IMR-90 (cell line): Measurements from ENCODE around the gene VASN. TPM values are rescaled to one million over a fixed set of nuclear protein-coding genes. Genes with fewer than 3 reads are reported as not detected.

Source experiments
- CHD1 ChIP-seq: IDR thresholded peaks from 2 replicates; pipeline ENCODE4 v1.6.1; 2012; ENCODE audit warnings: low read depth, low read length, improper control_type of control experiment
- MAZ ChIP-seq: IDR thresholded peaks from 2 replicates; pipeline ENCODE4 v1.6.1; 2012; ENCODE audit warnings: low read depth, mild to moderate bottlenecking, low read length, improper control_type of control experiment, moderate library complexity, borderline replicate concordance
- polyA plus RNA-seq, 3 experiments: library from polyadenylated mRNA; depleted of rRNA; stranded (reverse); fragments of >200 nt; gene quantifications; 2 replicates each; pipeline ENCODE4 v1.2.3, GENCODE V29; 2012; ENCODE audit warnings: low replicate concordance in 1 of 3
- total RNA-seq: library from RNA; depleted of rRNA; stranded (reverse); fragments of >200 nt; gene quantifications from 2 replicates; pipeline ENCODE4 v1.2.3, GENCODE V29; 2012

VASN gene
- total and polyA plus RNA-seq, 2 of the 4 experiments (the other 2 are of a cell fraction) = 9.3 to 87.2 TPM

DNA sequence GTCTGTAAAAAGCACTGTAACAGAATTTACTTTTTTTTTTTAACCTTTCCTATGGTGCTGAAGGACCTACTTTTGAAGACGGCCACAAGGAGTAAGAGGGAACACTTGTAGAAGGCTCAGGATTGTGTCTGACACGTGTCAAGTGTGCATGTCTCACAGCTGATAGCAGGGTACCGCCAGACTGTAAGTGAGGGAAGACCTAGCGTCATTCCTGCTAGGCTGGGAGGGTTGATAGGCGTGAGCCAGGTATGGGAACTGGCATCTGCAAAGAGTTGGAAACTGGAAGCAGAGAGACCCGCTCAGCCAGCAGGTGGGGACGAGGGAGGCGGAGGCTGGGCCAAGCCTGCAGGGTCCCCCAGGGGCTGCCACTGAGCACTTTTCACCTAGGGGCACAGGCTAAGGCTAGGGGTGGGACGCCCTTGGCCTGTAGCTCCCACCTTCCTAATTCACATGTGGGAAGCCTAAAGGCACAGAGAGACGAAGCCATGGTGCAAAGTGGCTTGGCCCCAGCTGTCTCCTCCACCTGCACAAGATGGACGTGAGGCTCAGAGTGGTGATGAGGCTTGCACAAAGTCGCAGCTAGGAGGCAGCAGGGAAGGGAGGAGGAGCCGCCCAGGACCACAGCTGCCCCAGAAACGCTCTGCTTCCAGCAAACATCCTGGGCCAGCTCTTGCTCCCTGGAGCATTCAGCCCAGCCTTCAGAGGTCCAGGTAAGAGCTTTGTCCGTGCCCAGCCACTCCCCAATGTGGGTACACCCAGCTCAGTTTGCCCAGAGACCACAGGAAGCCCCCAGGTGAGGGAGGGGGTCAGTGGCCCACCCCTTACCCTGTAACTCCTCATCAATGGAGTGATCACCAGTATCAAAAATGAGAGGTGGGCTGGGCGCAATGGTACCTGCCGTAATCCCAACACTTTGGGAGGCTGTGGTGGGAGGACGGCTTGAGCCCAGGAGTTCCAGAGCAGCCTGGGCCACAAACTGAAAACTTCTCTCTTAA is 18.9 kb downstream of the VASN start (continued):
- TF ChIP-seq MAZ = no peak
- TF ChIP-seq CHD1 = no peak
